Adrenal gland (tissue), 12 donors: ENCODE results near the gene ARHGAP8. TPM values are rescaled to one million over a fixed set of nuclear protein-coding genes. Genes with fewer than 3 reads are reported as not detected.

ENCODE experiments used
- DNase-seq, 7 donors: peaks; one replicate each; pipeline ENCODE4 v3.0.0-alpha.2; 2019 to 2020
- H3K27ac ChIP-seq, 5 donors: fragments of 200-600 bp; sonication (generic) in 4 of 5; 1 replicate in 3 of 5; 2 replicates in 2 of 5; pipeline versions ENCODE4 v1.5.1 to v1.8.0; 2016 to 2020; ENCODE audit warnings: mild to moderate bottlenecking in 1 of 5
- H3K27me3 ChIP-seq: fragments of 200-600 bp; 2 replicates; pipeline ENCODE4 v1.8.0; 2021
- H3K36me3 ChIP-seq, 2 donors: fragments of 200-600 bp; replicated peaks in 1 of 2; 1 replicate in 1 of 2; 2 replicates in 1 of 2; pipeline versions ENCODE4 v1.5.1 to v1.8.0; 2018 to 2022
- H3K4me1 ChIP-seq, 2 donors: fragments of 200-600 bp; replicated peaks in 1 of 2; 1 replicate in 1 of 2; 2 replicates in 1 of 2; pipeline versions ENCODE4 v1.5.1 to v1.8.0; 2018 to 2021
- H3K4me3 ChIP-seq, 4 donors: fragments of 200-600 bp; sonication (generic) in 3 of 4; one replicate each; pipeline ENCODE4 v1.5.1; 2016 to 2018
- H3K9me3 ChIP-seq, 3 donors: fragments of 200-600 bp; sonication (generic) in 1 of 3; replicated peaks in 1 of 3; 1 replicate in 2 of 3; 2 replicates in 1 of 3; pipeline versions ENCODE4 v1.5.1 to v1.8.0; 2016 to 2021
- CTCF ChIP-seq, 6 experiments: fragments of 450-650 bp in 4 of 6; fragments of 200-600 bp in 2 of 6; sonication (generic) in 1 of 6; IDR thresholded peaks; 1 replicate in 5 of 6; 2 replicates in 1 of 6; pipeline versions ENCODE4 v1.5.1 to v1.8.0; 2016 to 2021; ENCODE audit warnings: antibody characterized with exemption in 6 of 6, mild to moderate bottlenecking in 2 of 6, moderate library complexity in 1 of 6
- POLR2A ChIP-seq, 2 donors: fragments of 450-650 bp; IDR thresholded peaks; one replicate each; pipeline ENCODE4 v1.6.1; 2017; ENCODE audit warnings: antibody characterized with exemption in 2 of 2, mild to moderate bottlenecking in 2 of 2, moderate library complexity in 1 of 2
- WGBS, 4 donors: extraction: QIAGEN DNeasy Blood & Tissue Kit in 2 of 4; methylation state at CpG; one replicate each; pipeline versions ENCODE4 v1.1.5 to v1.1.7; 2013 to 2017; 5-methylcytosine and 5-hydroxymethylcytosine counted together
- intact Hi-C, 2 donors: fragments of 100-400 bp; cut with DNase I; formaldehyde crosslinking; loops; one replicate each; pipeline versions ENCODE4 v1.14.1 to v1.15.0; 2022 to 2023
- polyA plus RNA-seq, 3 donors: library from polyadenylated mRNA; stranded (reverse); fragments of 200-250 nt in 2 of 3; fragments of 350-450 nt in 1 of 3; fragmentation: Illumina TruSeq in 1 of 3; extraction: RNeasy Lipid Tissue Mini Kit (QIAGEN cat#74804) in 1 of 3; gene quantifications; one replicate each; pipeline ENCODE4 v1.2.3, GENCODE V29; 2013 to 2014
- total RNA-seq, 9 donors: library from RNA; depleted of rRNA in 4 of 9; stranded (reverse); fragments of >200 nt in 4 of 9; fragments of 120-200 nt in 1 of 9; fragmentation: NEBNext Ultra II Directional in 1 of 9; extraction: Animal tissue kit (Norgen Biotek cat#: 25700) in 1 of 9; gene quantifications; one replicate each; pipeline versions ENCODE4 v1.1.0 to v1.2.4, GENCODE V29; 2013 to 2023
- donor health status: healthy with polysubstance abuse.
- donor health status: Bipolar disorder and iron deficiency.
- donor health status: DM: yes; HTN: yes; CAD: no.
- donor health status: DM: no; HTN: no; CAD: no.
- donor health status: DM: no; HTN: no; CAD: no.
- donor health status: DM: yes; HTN: yes; CAD: no.

ARHGAP8 gene
- total and polyA plus RNA-seq, 12 donors, result 0.12 to 17.8 (median 1.1) TPM

- DNase-seq, result no peak
- Histone ChIP-seq H3K9me3 (no peaks in the 10 kb centered on the region), H3K4me3 (no peak overlapping the region), H3K36me3 (no peaks in the 10 kb centered on the region), H3K27me3 (no peaks in the 10 kb centered on the region), H3K4me1 (no peaks in the 10 kb centered on the region), H3K27ac (no peak overlapping the region)
- WGBS, 4 donors, result 79 to 91% (median 87%) methylated on average over 4 to 12 of the region's 12 CpGs
- TF ChIP-seq POLR2A (IDR thresholded peaks at IDR 0.05), result no peak
- TF ChIP-seq CTCF (IDR thresholded peaks at IDR 0.05), result no peak
- intact Hi-C loops, result no loop called here
These were observed 42.4 kb upstream of the ARHGAP8 start for GRCh38 chr22:44709881-44710392.

- no peak for DNase-seq
- Histone ChIP-seq H3K4me1 (no peaks in the 10 kb centered on the region), H3K9me3 (no peaks in the 10 kb centered on the region), H3K4me3 (no peak overlapping the region), H3K36me3 (no peaks in the 10 kb centered on the region), H3K27ac (no peak overlapping the region), H3K27me3 (no peaks in the 10 kb centered on the region)
- WGBS, 4 donors, result 75 to 88% (median 77%) methylated on average over 16 to 23 of the region's 23 CpGs
- TF ChIP-seq POLR2A (IDR thresholded peaks at IDR 0.05) (no peak), CTCF (IDR thresholded peaks at IDR 0.05) (no peak)
- intact Hi-C loops, result no loop called here
These were observed 41.7 kb upstream of the ARHGAP8 start for GRCh38 chr22:44710474-44711240.

- intact Hi-C loops, result no loop called here
- H3K9me3 ChIP-seq, result no peaks in the 10 kb centered on the region
- H3K36me3 ChIP-seq, result no peaks in the 10 kb centered on the region
- H3K4me3 ChIP-seq, result no peak overlapping the region
- WGBS, 4 donors, result 70 to 97% (median 75%) methylated on average over 3 to 4 of the region's 4 CpGs
- H3K27ac ChIP-seq, result no peak overlapping the region
- TF ChIP-seq CTCF (IDR thresholded peaks at IDR 0.05), result no peak
- no peak for TF ChIP-seq POLR2A (IDR thresholded peaks at IDR 0.05)
- DNase-seq, result no peak
- H3K27me3 ChIP-seq, result no peaks in the 10 kb centered on the region
- H3K4me1 ChIP-seq, result no peaks in the 10 kb centered on the region
These were observed 41.2 kb upstream of the ARHGAP8 start for GRCh38 chr22:44711241-44711560.

- Histone ChIP-seq H3K36me3 (no peaks in the 10 kb centered on the region), H3K27me3 (no peaks in the 10 kb centered on the region), H3K27ac (no peak overlapping the region), H3K4me1 (no peaks in the 10 kb centered on the region), H3K9me3 (no peaks in the 10 kb centered on the region), H3K4me3 (no peak overlapping the region)
- intact Hi-C loops, result no loop called here
- DNase-seq, result no peak
- WGBS, 4 donors, result 74 to 89% (median 87%) methylated on average over 7 to 23 of the region's 23 CpGs
- TF ChIP-seq CTCF (IDR thresholded peaks at IDR 0.05), result no peak
- TF ChIP-seq POLR2A (IDR thresholded peaks at IDR 0.05), result no peak
These were observed 40.5 kb upstream of the ARHGAP8 start for GRCh38 chr22:44711690-44712555.
